Measurements from ENCODE around the gene CASP12.

GRCh38 chr11:104891135-104891534, 7.1 kb downstream of the CASP12 start:
- TF ChIP-seq POLR2AphosphoS5 (IDR thresholded peaks at IDR 0.05; ENCODE audit: low read depth) (no peak), REST (IDR thresholded peaks at IDR 0.05; ENCODE audit: unreplicated experiment) (no peak), CTCF (conservative IDR thresholded peaks at IDR 0.05; ENCODE audit: low read depth in 2 of 2) (no peak)

Data from GM23338 (cell line).